Measurements from ENCODE around the gene ACOX1. TPM values are rescaled to one million over a fixed set of nuclear protein-coding genes. Genes with fewer than 3 reads are reported as not detected.

The ACOX1 gene
- total RNA-seq, 4 donors from 2014 or later: 11.2 to 70.0 (median 42.0) TPM

GRCh38 chr17:75922963-75923874 lies 55.7 kb downstream of the ACOX1 start:
- TF ChIP-seq POLR2A (IDR thresholded peaks at IDR 0.05): no peak
- TF ChIP-seq, protein P1, sequence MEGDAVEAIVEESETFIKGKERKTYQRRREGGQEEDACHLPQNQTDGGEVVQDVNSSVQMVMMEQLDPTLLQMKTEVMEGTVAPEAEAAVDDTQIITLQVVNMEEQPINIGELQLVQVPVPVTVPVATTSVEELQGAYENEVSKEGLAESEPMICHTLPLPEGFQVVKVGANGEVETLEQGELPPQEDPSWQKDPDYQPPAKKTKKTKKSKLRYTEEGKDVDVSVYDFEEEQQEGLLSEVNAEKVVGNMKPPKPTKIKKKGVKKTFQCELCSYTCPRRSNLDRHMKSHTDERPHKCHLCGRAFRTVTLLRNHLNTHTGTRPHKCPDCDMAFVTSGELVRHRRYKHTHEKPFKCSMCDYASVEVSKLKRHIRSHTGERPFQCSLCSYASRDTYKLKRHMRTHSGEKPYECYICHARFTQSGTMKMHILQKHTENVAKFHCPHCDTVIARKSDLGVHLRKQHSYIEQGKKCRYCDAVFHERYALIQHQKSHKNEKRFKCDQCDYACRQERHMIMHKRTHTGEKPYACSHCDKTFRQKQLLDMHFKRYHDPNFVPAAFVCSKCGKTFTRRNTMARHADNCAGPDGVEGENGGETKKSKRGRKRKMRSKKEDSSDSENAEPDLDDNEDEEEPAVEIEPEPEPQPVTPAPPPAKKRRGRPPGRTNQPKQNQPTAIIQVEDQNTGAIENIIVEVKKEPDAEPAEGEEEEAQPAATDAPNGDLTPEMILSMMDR (IDR thresholded peaks at IDR 0.05): no peak
- Histone ChIP-seq H3K9me3 (no peaks in the 10 kb centered on the region), H3K27ac (no peak overlapping the region), H3K4me1 (no peaks in the 10 kb centered on the region), H3K27me3 (no peaks in the 10 kb centered on the region), H3K36me3 (no peaks in the 10 kb centered on the region), H3K4me3 (no peak overlapping the region)
- no peak for DNase-seq
- intact Hi-C loops (cut with DNase I; ENCODE audit: low total_unique reads): no loop called here

- Histone ChIP-seq H3K27ac (no peak overlapping the region), H3K4me3 (no peak overlapping the region), H3K36me3 (no peaks in the 10 kb centered on the region), H3K27me3 (no peaks in the 10 kb centered on the region), H3K4me1 (no peaks in the 10 kb centered on the region), H3K9me3 (no peaks in the 10 kb centered on the region)
- no peak for TF ChIP-seq POLR2A (IDR thresholded peaks at IDR 0.05)
- TF ChIP-seq, protein P1 (IDR thresholded peaks at IDR 0.05): no peak
- no peak for DNase-seq
- intact Hi-C loops (cut with DNase I; ENCODE audit: low total_unique reads): no loop called here
These were observed 56.6 kb downstream of the ACOX1 start for GRCh38 chr17:75922173-75922961.

DNA sequence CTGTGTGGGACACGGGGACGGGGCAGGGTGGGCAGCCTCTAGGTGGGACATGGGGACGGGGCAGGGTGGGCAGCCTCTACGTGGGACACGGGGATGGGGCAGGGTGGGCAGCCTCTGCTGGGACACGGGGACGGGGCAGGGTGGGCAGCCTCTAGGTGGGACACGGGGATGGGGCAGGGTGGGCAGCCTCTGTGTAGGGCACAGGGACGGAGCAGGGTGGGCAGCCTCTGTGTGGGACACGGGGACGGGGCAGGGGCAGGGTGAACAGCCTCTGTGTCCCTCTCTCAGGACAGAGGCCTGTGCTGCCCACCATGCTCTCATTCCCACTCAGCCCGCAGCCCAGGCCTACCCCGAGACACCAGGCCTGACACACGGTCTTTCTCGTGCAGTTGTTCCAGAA lies 57.4 kb downstream of the ACOX1 start:
- DNase-seq: no peak
- no peak for TF ChIP-seq POLR2A (IDR thresholded peaks at IDR 0.05)
- Histone ChIP-seq H3K4me3 (no peak overlapping the region), H3K36me3 (no peaks in the 10 kb centered on the region), H3K9me3 (no peaks in the 10 kb centered on the region), H3K27me3 (no peaks in the 10 kb centered on the region), H3K27ac (no peak overlapping the region), H3K4me1 (no peaks in the 10 kb centered on the region)
- intact Hi-C loops (cut with DNase I; ENCODE audit: low total_unique reads): no loop called here

GRCh38 chr17:75920045-75920560 lies 58.9 kb downstream of the ACOX1 start:
- H3K27ac ChIP-seq: no peak overlapping the region
- H3K4me3 ChIP-seq: no peak overlapping the region
- intact Hi-C loops (cut with DNase I; ENCODE audit: low total_unique reads): no loop called here
- no peaks in the 10 kb centered on the region for H3K4me1 ChIP-seq
- DNase-seq: no peak
- H3K36me3 ChIP-seq: no peaks in the 10 kb centered on the region
- no peak for TF ChIP-seq POLR2A (IDR thresholded peaks at IDR 0.05)
- TF ChIP-seq, protein P1 (IDR thresholded peaks at IDR 0.05): no peak
- no peaks in the 10 kb centered on the region for H3K9me3 ChIP-seq
- no peaks in the 10 kb centered on the region for H3K27me3 ChIP-seq

DNA sequence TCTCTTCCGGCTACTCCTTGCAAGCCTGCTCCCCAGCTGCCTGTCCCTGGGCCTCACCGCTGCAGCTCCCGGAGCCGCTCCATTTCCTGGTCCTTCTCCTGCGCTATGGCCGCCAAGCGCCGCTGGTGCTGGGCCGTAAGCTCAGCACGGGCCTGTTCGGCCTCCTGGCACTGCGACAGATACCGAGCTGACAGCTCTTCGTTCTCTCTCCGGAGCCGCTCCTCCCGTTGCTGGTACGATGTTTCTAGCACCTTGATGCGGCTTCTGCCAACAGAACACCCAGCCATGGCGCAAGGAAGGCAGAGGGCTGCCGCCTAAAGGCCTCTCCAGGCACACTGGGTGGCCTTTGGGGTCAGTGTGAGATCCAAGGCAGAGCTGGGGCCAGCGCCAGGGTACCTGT lies 59.4 kb downstream of the ACOX1 start:
- DNase-seq: no peak
- no peaks in the 10 kb centered on the region for H3K27me3 ChIP-seq
- H3K36me3 ChIP-seq: no peaks in the 10 kb centered on the region
- H3K4me1 ChIP-seq: no peaks in the 10 kb centered on the region
- H3K27ac ChIP-seq: no peak overlapping the region
- intact Hi-C loops (cut with DNase I; ENCODE audit: low total_unique reads): no loop called here
- TF ChIP-seq POLR2A (IDR thresholded peaks at IDR 0.05): no peak
- TF ChIP-seq, protein P1 (IDR thresholded peaks at IDR 0.05): no peak
- H3K9me3 ChIP-seq: no peaks in the 10 kb centered on the region
- H3K4me3 ChIP-seq: no peak overlapping the region
